ENCODE results near the gene DCHS1.

DCHS1 gene

DNA sequence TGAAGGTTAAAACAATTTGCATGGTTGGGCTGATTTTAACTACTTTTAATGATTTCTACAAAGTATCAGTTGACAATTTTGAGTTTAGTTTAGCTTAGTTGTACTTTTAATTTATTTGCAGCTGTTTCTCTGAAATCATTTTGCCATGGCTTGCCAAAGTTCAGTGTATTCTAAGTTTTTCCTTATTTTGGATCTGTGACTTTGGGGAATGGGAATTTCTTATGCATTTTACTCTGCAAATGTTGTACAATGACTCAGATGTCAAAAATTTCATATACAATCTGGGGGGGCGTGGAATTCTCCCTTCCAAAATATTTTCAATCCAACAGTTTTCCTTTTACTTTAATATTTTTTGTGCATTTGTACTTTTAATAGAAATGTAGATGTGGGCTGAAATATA lies 8.9 kb upstream of the DCHS1 start:
- Mint-ChIP-seq H3K27ac (no peak overlapping the region), H3K27me3 (peaks cover 16% of the 10 kb centered on the region), H3K9me3 (no peaks in the 10 kb centered on the region), H3K4me3 (no peak overlapping the region), H3K36me3 (no peaks in the 10 kb centered on the region), H3K4me1 (peaks cover 29% of the 10 kb centered on the region)
- CTCF ChIA-PET: interaction anchor here (1.2 kb wide), 1 partner anchor 60 kb away, joined by 3 read pairs; no protein-coding TSS in a partner anchor
- DNase-seq: no peak

DNA sequence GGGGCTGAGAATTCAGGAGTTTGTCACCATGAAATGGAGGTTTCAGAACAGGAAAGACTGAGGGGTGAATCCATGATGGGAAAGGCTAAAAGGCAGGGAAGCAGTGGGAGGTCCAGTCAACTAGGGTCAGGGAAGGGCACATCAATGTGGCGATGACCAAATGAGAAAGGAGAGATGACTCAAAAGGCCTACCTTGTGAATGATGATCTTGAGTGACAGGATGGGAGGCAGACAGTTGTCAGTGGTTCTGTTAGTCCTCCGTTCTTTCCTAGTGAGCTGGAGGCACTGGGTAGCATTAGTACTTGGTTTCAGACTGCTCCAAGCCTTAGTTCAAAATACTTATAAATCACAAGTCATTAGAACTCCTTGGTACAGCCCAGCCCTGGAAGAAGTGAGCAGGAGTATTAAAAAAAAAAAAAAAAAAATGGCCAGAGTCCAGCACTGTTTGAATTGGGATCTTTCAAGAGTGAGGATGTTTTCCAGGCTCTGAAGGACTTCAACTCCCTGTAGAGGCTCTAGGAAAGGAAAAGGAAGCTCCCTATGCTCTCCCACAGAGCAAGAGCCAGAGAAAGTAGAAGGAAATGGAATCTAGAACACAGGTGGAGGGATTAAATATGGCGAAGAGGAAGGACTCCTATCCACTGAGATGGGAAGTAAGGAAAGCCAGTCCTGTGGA lies 8.3 kb upstream of the DCHS1 start:
- Mint-ChIP-seq H3K9me3 (no peaks in the 10 kb centered on the region), H3K27me3 (peaks cover 16% of the 10 kb centered on the region), H3K4me3 (no peak overlapping the region), H3K4me1 (peaks cover 29% of the 10 kb centered on the region), H3K27ac (no peak overlapping the region), H3K36me3 (no peaks in the 10 kb centered on the region)
- DNase-seq: no peak
- CTCF ChIA-PET: interaction anchor here (1.2 kb wide), 1 partner anchor 60 kb away, joined by 3 read pairs; no protein-coding TSS in a partner anchor

DNA sequence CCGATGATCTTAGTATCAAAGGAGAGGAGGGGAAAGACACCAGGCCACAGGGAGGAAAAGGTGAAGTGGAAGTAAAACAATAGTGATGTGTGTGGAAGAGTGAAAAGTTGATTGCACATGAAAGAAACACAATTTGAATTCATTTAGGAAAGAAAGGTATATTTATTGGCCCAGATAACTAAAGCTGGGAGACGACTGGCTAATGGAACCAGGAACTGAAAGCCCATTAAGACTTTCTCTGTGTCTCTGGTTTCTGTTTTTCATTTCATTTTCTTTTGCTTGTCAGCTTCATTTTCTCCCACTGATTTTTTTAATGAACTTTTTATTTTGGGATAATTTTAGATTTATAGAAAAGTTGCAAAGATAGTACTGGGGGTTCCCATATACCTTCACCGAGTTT lies 5.1 kb upstream of the DCHS1 start:
- Mint-ChIP-seq H3K36me3 (no peaks in the 10 kb centered on the region), H3K9me3 (no peaks in the 10 kb centered on the region), H3K27me3 (peaks cover 26% of the 10 kb centered on the region), H3K27ac (no peak overlapping the region), H3K4me1 (peaks cover 9% of the 10 kb centered on the region), H3K4me3 (no peak overlapping the region)
- no peak for DNase-seq
- CTCF ChIA-PET: interaction anchor here (1.6 kb wide), 1 partner anchor 23 kb away, joined by 3 read pairs; the partner anchor contains the start of gene MRPL17

- DNase-seq: no peak
- Mint-ChIP-seq H3K9me3 (no peaks in the 10 kb centered on the region), H3K27me3 (peaks cover 20% of the 10 kb centered on the region), H3K4me3 (no peak overlapping the region), H3K4me1 (peaks cover 6% of the 10 kb centered on the region), H3K36me3 (no peaks in the 10 kb centered on the region), H3K27ac (no peak overlapping the region)
- CTCF ChIA-PET: interaction anchor here (1.2 kb wide), 1 partner anchor 9 kb away, joined by 5 read pairs; no protein-coding TSS in a partner anchor
These were observed 3.0 kb upstream of the DCHS1 start for GRCh38 chr11:6658647-6659046.

- H3K4me1 Mint-ChIP-seq: peaks cover 5% of the 10 kb centered on the region
- DNase-seq: no peak
- H3K9me3 Mint-ChIP-seq: no peaks in the 10 kb centered on the region
- H3K27ac Mint-ChIP-seq: no peak overlapping the region
- H3K4me3 Mint-ChIP-seq: no peak overlapping the region
- CTCF ChIA-PET: interaction anchor here (1.1 to 1.6 kb wide), 4 partner anchors 10 to 127 kb away, joined by 4 to 5 read pairs (median 4); partner anchors contain the start of gene TPP1
- H3K27me3 Mint-ChIP-seq: peaks cover 16% of the 10 kb centered on the region
- H3K36me3 Mint-ChIP-seq: no peaks in the 10 kb centered on the region
These were observed 1.7 kb upstream of the DCHS1 start for GRCh38 chr11:6657346-6657745.

DNA sequence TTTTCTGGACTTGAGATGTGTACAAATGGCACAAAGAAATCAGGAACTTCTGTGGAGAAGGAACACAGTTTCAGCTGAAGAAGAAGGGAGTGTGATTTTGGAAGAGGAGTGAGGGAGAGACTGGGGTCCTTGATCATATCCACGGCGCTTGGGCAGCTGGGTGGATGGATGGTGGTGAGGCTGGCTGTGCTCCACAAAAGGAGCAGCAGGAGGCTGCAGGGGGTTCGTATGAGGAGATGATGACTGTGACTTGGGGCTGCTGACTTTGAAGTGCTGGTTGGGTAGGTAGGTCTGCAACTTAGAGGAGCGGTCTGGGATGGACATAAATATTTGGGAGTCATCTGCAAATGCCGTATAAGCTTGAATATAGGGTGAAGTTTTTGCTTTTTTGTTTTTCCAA lies 1.3 kb upstream of the DCHS1 start:
- Mint-ChIP-seq H3K9me3 (no peaks in the 10 kb centered on the region), H3K27me3 (peaks cover 16% of the 10 kb centered on the region), H3K4me3 (peak overlapping the region; percentile 17), H3K27ac (no peak overlapping the region), H3K4me1 (peaks cover 5% of the 10 kb centered on the region), H3K36me3 (no peaks in the 10 kb centered on the region)
- DNase-seq: no peak
- CTCF ChIA-PET: interaction anchor here (1.1 to 1.6 kb wide), 4 partner anchors 10 to 126 kb away, joined by 4 to 5 read pairs (median 4); partner anchors contain the start of gene TPP1

- CTCF ChIA-PET: interaction anchor here (1.4 to 1.6 kb wide), 2 partner anchors 9 to 126 kb away, joined by 4 to 5 read pairs; no protein-coding TSS in a partner anchor
- peak overlapping the region; percentile 59 for H3K4me3 Mint-ChIP-seq
- DNase-seq: no peak
- no peaks in the 10 kb centered on the region for H3K36me3 Mint-ChIP-seq
- H3K27ac Mint-ChIP-seq: no peak overlapping the region
- H3K4me1 Mint-ChIP-seq: peaks cover 5% of the 10 kb centered on the region
- H3K9me3 Mint-ChIP-seq: no peaks in the 10 kb centered on the region
- peaks cover 16% of the 10 kb centered on the region for H3K27me3 Mint-ChIP-seq
These were observed 941 bp upstream of the DCHS1 start for GRCh38 chr11:6656584-6656915.

GRCh38 chr11:6655020-6655789 lies 404 bp downstream of the DCHS1 start:
- CTCF ChIA-PET: no interaction called here
- peaks cover 5% of the 10 kb centered on the region for H3K4me1 Mint-ChIP-seq

GRCh38 chr11:6654281-6655019 lies 1.2 kb downstream of the DCHS1 start:
- Mint-ChIP-seq H3K4me1 (peaks cover 5% of the 10 kb centered on the region), H3K27ac (no peak overlapping the region)
- CTCF ChIA-PET: no interaction called here

More at GRCh38 chr11:6655020-6655789, 404 bp downstream of the DCHS1 start:
- peak; percentile 36 for DNase-seq
- Mint-ChIP-seq H3K4me3 (no peak overlapping the region), H3K27me3 (peaks cover 16% of the 10 kb centered on the region), H3K9me3 (no peaks in the 10 kb centered on the region), H3K36me3 (no peaks in the 10 kb centered on the region), H3K27ac (no peak overlapping the region)

GRCh38 chr11:6653656-6654055 lies 2.0 kb downstream of the DCHS1 start:
- CTCF ChIA-PET: no interaction called here
- no peaks in the 10 kb centered on the region for H3K9me3 Mint-ChIP-seq
- H3K27ac Mint-ChIP-seq: no peak overlapping the region
- no peak for DNase-seq
- no peak overlapping the region for H3K4me3 Mint-ChIP-seq
- H3K36me3 Mint-ChIP-seq: no peaks in the 10 kb centered on the region
- H3K4me1 Mint-ChIP-seq: peaks cover 5% of the 10 kb centered on the region
- peaks cover 16% of the 10 kb centered on the region for H3K27me3 Mint-ChIP-seq

More at GRCh38 chr11:6654281-6655019, 1.2 kb downstream of the DCHS1 start:
- Mint-ChIP-seq H3K4me3 (no peak overlapping the region), H3K27me3 (peaks cover 16% of the 10 kb centered on the region), H3K36me3 (no peaks in the 10 kb centered on the region), H3K9me3 (no peaks in the 10 kb centered on the region)
- no peak for DNase-seq

DNA sequence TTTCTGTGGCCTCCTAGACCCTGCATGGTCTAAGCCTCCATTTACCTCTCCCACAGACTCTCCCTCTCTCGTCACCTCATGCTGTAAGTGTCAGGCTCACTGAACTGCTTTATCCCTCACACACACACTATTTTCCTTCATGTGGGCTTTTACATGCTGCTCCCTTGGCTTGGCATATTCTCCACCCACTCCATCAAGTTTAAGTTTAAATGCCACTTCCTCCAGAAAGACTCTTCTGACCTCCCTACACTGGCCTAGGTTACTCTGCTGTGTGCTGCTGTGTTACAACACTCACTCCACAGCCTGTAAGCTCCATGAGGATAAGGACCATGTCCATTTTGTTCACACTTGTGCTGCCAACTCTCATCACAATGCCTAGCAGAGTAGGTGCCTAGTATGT lies 2.5 kb downstream of the DCHS1 start:
- no peak for DNase-seq
- CTCF ChIA-PET: interaction anchor here (2.0 kb wide), 1 partner anchor 15 kb away, joined by 7 read pairs; no protein-coding TSS in a partner anchor
- H3K36me3 Mint-ChIP-seq: no peaks in the 10 kb centered on the region
- peaks cover 16% of the 10 kb centered on the region for H3K27me3 Mint-ChIP-seq
- no peak overlapping the region for H3K4me3 Mint-ChIP-seq
- H3K9me3 Mint-ChIP-seq: no peaks in the 10 kb centered on the region
- H3K4me1 Mint-ChIP-seq: peaks cover 5% of the 10 kb centered on the region
- H3K27ac Mint-ChIP-seq: no peak overlapping the region

DNA sequence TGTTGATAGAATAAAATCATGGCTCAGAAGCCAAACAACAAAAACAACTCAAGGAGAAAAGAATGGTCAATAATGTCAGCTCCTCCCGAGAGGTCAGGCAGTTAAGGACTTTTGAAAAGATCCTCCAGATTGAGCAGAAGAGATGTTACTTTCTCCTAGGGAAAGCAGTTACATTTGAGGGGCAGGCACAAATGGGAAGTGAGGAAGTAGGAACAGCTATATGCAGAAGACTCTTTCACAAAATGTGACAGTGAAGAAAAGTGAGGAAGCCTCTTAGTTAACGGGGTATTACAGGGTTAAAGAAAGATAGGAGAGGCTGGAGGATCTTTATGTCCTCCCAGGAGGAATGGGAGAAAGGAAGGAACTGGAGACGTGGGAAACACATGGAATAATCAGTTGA lies 3.4 kb downstream of the DCHS1 start:
- H3K4me1 Mint-ChIP-seq: peaks cover 5% of the 10 kb centered on the region
- DNase-seq: no peak
- H3K27me3 Mint-ChIP-seq: peaks cover 15% of the 10 kb centered on the region
- H3K4me3 Mint-ChIP-seq: no peak overlapping the region
- no peaks in the 10 kb centered on the region for H3K36me3 Mint-ChIP-seq
- H3K27ac Mint-ChIP-seq: no peak overlapping the region
- CTCF ChIA-PET: interaction anchor here (0.7 to 2.0 kb wide), 2 partner anchors 16 to 18 kb away, joined by 3 to 7 read pairs; no protein-coding TSS in a partner anchor
- H3K9me3 Mint-ChIP-seq: no peaks in the 10 kb centered on the region

- CTCF ChIA-PET: no interaction called here
- no peaks in the 10 kb centered on the region for H3K9me3 Mint-ChIP-seq
- peaks cover 1% of the 10 kb centered on the region for H3K4me1 Mint-ChIP-seq
- H3K27me3 Mint-ChIP-seq: peaks cover 3% of the 10 kb centered on the region
- no peak for DNase-seq
- H3K27ac Mint-ChIP-seq: no peak overlapping the region
- H3K36me3 Mint-ChIP-seq: no peaks in the 10 kb centered on the region
- no peak overlapping the region for H3K4me3 Mint-ChIP-seq
These were observed 4.6 kb downstream of the DCHS1 start for GRCh38 chr11:6650980-6651379.

DNA sequence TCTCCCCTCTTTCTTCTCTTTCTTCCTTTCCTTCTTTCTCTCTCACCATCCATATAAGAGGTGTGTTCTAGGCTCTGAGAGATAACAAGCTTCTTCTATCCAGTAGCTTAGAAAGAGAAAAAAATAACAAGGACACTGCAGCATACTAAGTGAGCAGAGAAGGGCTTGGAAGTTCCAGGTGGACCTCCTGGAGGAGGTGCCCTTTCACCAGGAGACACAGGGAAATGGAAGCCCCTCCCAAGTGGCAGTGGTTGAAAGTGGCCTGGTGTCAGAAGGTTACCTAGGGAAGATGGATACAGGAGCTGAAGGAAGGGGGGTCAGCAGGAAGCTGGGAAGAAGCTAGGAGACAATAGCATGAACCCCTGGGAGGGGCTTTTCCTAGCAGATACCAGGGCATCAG lies 5.5 kb downstream of the DCHS1 start:
- Mint-ChIP-seq H3K4me3 (no peak overlapping the region), H3K27ac (no peak overlapping the region)

More for the DNA sequence above, 5.5 kb downstream of the DCHS1 start:
- no peaks in the 10 kb centered on the region for H3K9me3 Mint-ChIP-seq
- no peaks in the 10 kb centered on the region for H3K4me1 Mint-ChIP-seq
- CTCF ChIA-PET: interaction anchor here (0.6 to 0.8 kb wide), 2 partner anchors 45 to 68 kb away, joined by 3 read pairs; no protein-coding TSS in a partner anchor
- no peak for DNase-seq
- H3K27me3 Mint-ChIP-seq: no peaks in the 10 kb centered on the region
- H3K36me3 Mint-ChIP-seq: no peaks in the 10 kb centered on the region

Data from activated naive CD4-positive, alpha-beta T cell treated with anti-CD3 and anti-CD28 coated beads, Interleukin-2, amount 10 ng/mL, durations not matched to agents 7 days and 5 days (primary cell).